GM12801 (cell line): Measurements from ENCODE around the gene RNLS.

Source experiments
- CTCF ChIP-seq: IDR thresholded peaks from one replicate; pipeline ENCODE4 v1.5.1; 2011; ENCODE audit warnings: control low read depth; ENCODE audit not compliant: insufficient read length; ENCODE audit errors: extremely low read depth

The RNLS gene

GRCh38 chr10:88505680-88506215 is 77.4 kb downstream of the RNLS start:
- TF ChIP-seq CTCF = no peak

GRCh38 chr10:88505265-88505664 is 77.9 kb downstream of the RNLS start:
- no peak for TF ChIP-seq CTCF

DNA sequence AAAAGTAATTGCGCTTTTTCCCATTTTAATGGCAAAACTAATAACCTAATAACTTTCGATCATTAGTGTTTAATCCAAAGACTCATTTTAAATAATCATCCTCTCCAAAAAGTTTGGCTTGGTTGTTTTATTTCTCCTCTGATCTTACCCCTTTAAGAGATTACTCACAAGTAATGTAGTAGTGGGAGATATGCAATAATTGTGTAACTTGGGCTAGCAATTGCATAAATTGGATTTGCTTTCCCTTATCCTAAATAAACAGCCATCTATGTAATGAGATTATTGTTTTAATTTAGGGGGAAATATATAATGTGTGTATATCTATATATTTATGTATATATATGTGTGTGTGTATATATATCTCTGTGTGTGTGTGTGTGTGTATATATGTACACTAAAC is 82.5 kb downstream of the RNLS start:
- TF ChIP-seq CTCF = no peak

- TF ChIP-seq CTCF = no peak
These were observed 83.3 kb downstream of the RNLS start for GRCh38 chr10:88499569-88500470.

DNA sequence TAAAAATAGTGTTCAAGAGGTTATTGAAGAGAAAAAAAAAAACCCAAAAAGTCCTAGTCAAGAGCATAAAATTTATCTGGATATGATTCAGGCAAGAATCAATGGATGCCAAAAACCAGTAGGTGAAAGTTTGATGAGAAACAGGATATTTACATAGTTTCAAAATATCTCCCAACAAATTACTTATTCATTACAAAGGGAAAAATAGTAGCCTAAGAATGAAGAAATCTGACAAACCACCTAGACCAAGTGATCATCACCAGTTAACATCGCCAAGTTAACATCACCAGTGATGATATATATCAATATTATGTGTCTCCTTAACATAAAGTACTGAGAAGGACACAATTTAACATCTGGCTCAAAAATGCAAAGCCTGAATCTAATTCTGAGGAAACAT is 85.2 kb downstream of the RNLS start:
- TF ChIP-seq CTCF = no peak

- no peak for TF ChIP-seq CTCF
These were observed 88.6 kb downstream of the RNLS start for GRCh38 chr10:88494537-88494936.

GRCh38 chr10:88493691-88494483 is 89.2 kb downstream of the RNLS start:
- no peak for TF ChIP-seq CTCF
